ENCODE data around the gene ADARB2.

Gene ADARB2

GRCh38 chr10:1294748-1295147 lies 442.6 kb downstream of the ADARB2 start:
- ChIA-PET POLR2A (no interaction called here), CTCF (interaction anchor here (0.7 kb wide), 1 partner anchor 273 kb away, joined by 4 read pairs; no protein-coding TSS in a partner anchor)
- Histone ChIP-seq H3K36me3 (ENCODE audit: control insufficient read depth in 2 of 2, insufficient read depth in 1 of 2, low read length in 2 of 2) (no peaks in the 10 kb centered on the region), H3K27ac (ENCODE audit: extremely low read depth, low read depth, low read length) (no peak overlapping the region), H3K4me3 (ENCODE audit: low read depth, low read length) (no peak overlapping the region), H3K4me1 (ENCODE audit: control insufficient read depth, insufficient read depth, low read length) (peaks cover 3% of the 10 kb centered on the region; the same call in 1 of the 2 replicates), H3K9me3 (ENCODE audit: control insufficient read depth, insufficient read depth, low read depth, low read length) (no peaks in the 10 kb centered on the region)
- TF ChIP-seq ZFHX2 (tag by site-specific recombination; conservative IDR thresholded peaks at IDR 0.05) (no peak), KLF1 (tag by site-specific recombination; IDR thresholded peaks at IDR 0.05) (no peak), ZNF140 (tag by site-specific recombination; IDR thresholded peaks at IDR 0.05) (no peak), ZNF785 (tag by site-specific recombination; IDR thresholded peaks at IDR 0.05) (no peak), ZNF776 (tag by site-specific recombination; IDR thresholded peaks at IDR 0.05; ENCODE audit: borderline replicate concordance) (no peak), ZNF266 (tag by site-specific recombination; IDR thresholded peaks at IDR 0.05; ENCODE audit: low read depth) (no peak), KLF7 (tag by site-specific recombination; IDR thresholded peaks at IDR 0.05; ENCODE audit: borderline replicate concordance) (no peak), HOXD13 (CRISPR knock-in tag; IDR thresholded peaks at IDR 0.05; ENCODE audit: borderline replicate concordance) (no peak), ZNF623 (tag by site-specific recombination; IDR thresholded peaks at IDR 0.05) (no peak), GFI1B (tag by site-specific recombination; IDR thresholded peaks at IDR 0.05) (no peak), ZBTB6 (tag by site-specific recombination; IDR thresholded peaks at IDR 0.05) (no peak), ZNF514 (tag by site-specific recombination; IDR thresholded peaks at IDR 0.05) (no peak)

DNA sequence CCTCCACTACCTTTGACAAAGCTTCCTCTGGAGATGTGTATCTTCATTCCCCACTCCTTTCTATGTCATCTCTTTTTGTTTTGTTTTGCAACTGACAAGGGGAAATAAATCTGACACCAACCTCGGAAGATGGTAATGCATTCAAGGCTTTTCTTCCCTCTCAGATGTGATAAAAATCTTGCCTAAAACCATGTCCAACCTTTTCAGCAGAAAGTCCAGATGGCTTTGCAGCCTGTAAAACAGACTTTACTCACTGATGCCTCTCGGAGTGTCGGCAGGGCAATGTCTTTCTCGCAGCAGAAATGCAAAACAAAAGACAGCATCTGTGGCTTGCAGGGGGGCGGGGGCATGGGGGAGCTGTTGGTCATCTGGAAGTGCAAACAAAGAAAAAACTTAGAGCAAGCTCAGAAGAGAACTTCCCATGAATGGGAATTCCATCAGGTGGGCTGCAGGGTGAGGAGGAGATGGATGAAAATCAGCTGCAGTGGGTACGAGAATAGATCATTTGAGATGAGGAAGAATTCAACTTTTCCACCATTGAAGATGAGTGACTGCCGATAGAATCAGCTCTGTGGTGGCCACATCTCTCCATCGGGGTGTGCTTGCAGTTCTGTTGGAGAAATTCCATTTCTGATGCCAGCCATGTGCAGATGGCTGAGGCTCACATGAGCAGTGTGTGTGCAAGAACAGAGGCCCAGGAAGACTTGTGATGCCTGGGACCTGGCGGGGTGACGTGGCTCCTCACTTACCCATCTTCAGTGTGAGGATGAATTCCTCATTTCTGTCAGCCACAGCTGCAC lies 443.5 kb downstream of the ADARB2 start:
- Histone ChIP-seq H3K27ac (ENCODE audit: extremely low read depth, low read depth, low read length) (no peak overlapping the region), H3K9me3 (ENCODE audit: control insufficient read depth, insufficient read depth, low read depth, low read length) (no peaks in the 10 kb centered on the region), H3K36me3 (ENCODE audit: control insufficient read depth in 2 of 2, insufficient read depth in 1 of 2, low read length in 2 of 2) (no peaks in the 10 kb centered on the region), H3K4me1 (ENCODE audit: control insufficient read depth, insufficient read depth, low read length) (peaks cover 3% of the 10 kb centered on the region; the same call in 1 of the 2 replicates), H3K4me3 (ENCODE audit: low read depth, low read length) (no peak overlapping the region)
- ChIA-PET POLR2A (no interaction called here), CTCF (interaction anchor here (0.7 kb wide), 1 partner anchor 274 kb away, joined by 4 read pairs; no protein-coding TSS in a partner anchor)
- TF ChIP-seq SCRT2 (tag by site-specific recombination; IDR thresholded peaks at IDR 0.05) (no peak), ZNF660 (tag by site-specific recombination; IDR thresholded peaks at IDR 0.05) (no peak), ZNF624 (tag by site-specific recombination; IDR thresholded peaks at IDR 0.05) (no peak), ZNF23 (tag by site-specific recombination; IDR thresholded peaks at IDR 0.05; ENCODE audit: borderline replicate concordance) (no peak)
- TF ChIP-seq, protein P1, sequence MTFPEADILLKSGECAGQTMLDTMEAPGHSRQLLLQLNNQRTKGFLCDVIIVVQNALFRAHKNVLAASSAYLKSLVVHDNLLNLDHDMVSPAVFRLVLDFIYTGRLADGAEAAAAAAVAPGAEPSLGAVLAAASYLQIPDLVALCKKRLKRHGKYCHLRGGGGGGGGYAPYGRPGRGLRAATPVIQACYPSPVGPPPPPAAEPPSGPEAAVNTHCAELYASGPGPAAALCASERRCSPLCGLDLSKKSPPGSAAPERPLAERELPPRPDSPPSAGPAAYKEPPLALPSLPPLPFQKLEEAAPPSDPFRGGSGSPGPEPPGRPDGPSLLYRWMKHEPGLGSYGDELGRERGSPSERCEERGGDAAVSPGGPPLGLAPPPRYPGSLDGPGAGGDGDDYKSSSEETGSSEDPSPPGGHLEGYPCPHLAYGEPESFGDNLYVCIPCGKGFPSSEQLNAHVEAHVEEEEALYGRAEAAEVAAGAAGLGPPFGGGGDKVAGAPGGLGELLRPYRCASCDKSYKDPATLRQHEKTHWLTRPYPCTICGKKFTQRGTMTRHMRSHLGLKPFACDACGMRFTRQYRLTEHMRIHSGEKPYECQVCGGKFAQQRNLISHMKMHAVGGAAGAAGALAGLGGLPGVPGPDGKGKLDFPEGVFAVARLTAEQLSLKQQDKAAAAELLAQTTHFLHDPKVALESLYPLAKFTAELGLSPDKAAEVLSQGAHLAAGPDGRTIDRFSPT (tag by site-specific recombination; IDR thresholded peaks at IDR 0.05), result no peak

DNA sequence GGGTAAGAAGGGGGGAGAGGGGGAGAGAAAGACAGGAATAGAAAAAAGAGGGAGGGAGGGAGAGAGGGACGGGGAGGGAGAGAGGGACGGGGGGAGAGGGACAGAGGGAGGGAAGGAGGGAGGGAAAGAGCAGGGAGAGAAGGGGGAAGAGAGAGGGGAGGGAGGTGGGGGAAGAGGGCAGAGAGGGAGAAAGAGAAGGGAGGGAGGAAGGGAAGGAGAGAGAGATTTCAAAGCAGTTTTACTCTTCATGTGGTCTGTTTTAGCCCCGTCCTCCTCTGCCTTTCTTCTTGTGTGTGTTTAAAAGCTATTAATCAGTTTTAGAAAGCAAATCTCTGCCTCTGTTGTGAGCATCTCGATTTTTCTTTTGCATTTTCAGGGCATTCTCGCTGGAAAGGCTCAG lies 444.2 kb downstream of the ADARB2 start:
- H3K9me3 ChIP-seq (ENCODE audit: control insufficient read depth, insufficient read depth, low read depth, low read length), result no peaks in the 10 kb centered on the region
- no peak overlapping the region for H3K27ac ChIP-seq (ENCODE audit: extremely low read depth, low read depth, low read length)
- CTCF ChIA-PET, result no interaction called here
- TF ChIP-seq TRIM28 (IDR thresholded peaks at IDR 0.05; ENCODE audit: borderline replicate concordance, low read length), result no peak
- TF ChIP-seq ZNF558 (tag by site-specific recombination; IDR thresholded peaks at IDR 0.05), result no peak
- H3K4me1 ChIP-seq (ENCODE audit: control insufficient read depth, insufficient read depth, low read length), result peaks cover 3% of the 10 kb centered on the region; the same call in 1 of the 2 replicates
- no peak overlapping the region for H3K4me3 ChIP-seq (ENCODE audit: low read depth, low read length)
- no peaks in the 10 kb centered on the region for H3K36me3 ChIP-seq (ENCODE audit: control insufficient read depth in 2 of 2, insufficient read depth in 1 of 2, low read length in 2 of 2)
- POLR2A ChIA-PET, result no interaction called here
